Cardiac muscle cell (in vitro differentiated cells and primary cell): ENCODE results near the gene FBXO34. TPM values are rescaled to one million over a fixed set of nuclear protein-coding genes. Genes with fewer than 3 reads are reported as not detected.
"Not testable (repeated sequence)": the region's sequence is repeated elsewhere in the genome, so short reads cannot be mapped to it uniquely, and the experiment has no call there.

Experiments used
- DNase-seq, 2 donors: peaks; one replicate each; pipeline versions ENCODE4 v3.0.0 to v3.0.0-alpha.2; 2010 to 2017; ENCODE audit warnings: low read depth in 1 of 2, low spot score in 1 of 2
- H3K27ac ChIP-seq: fragments of 200-600 bp; sonication (generic); 2 replicates; pipeline ENCODE4 v1.5.1; 2016
- H3K27me3 ChIP-seq: fragments of 200-600 bp; sonication (generic); 2 replicates; pipeline ENCODE4 v1.6.0; 2016; ENCODE audit warnings: control low read depth
- H3K36me3 ChIP-seq: fragments of 200-600 bp; sonication (generic); 2 replicates; pipeline ENCODE4 v1.5.1; 2016; ENCODE audit warnings: control low read depth
- H3K4me1 ChIP-seq: fragments of 200-600 bp; sonication (generic); 2 replicates; pipeline ENCODE4 v1.8.1; 2017; ENCODE audit warnings: low read depth, mild to moderate bottlenecking, mixed run types
- H3K4me3 ChIP-seq: fragments of 200-600 bp; sonication (generic); 2 replicates; pipeline ENCODE4 v1.5.1; 2016; ENCODE audit warnings: mild to moderate bottlenecking
- H3K9me3 ChIP-seq: fragments of 200-600 bp; sonication (generic); 2 replicates; pipeline ENCODE4 v1.5.1; 2017; ENCODE audit warnings: low read depth, mild to moderate bottlenecking, control low read depth
- CTCF ChIP-seq: IDR thresholded peaks from 2 replicates; pipeline ENCODE4 v1.5.1; 2012; ENCODE audit warnings: low read depth, mild to moderate bottlenecking, low read length
- polyA plus RNA-seq: library from polyadenylated mRNA; unstranded; fragments of >200 nt; fragmentation: Nextera tagmentation; extraction: Ambion mirVana; gene quantifications from 2 replicates; pipeline ENCODE4 v1.2.1, GENCODE V29; 2016
- total RNA-seq: library from RNA; depleted of rRNA; stranded (reverse); fragments of >200 nt; gene quantifications from 2 replicates; pipeline ENCODE4 v1.2.3, GENCODE V29; 2016

FBXO34 gene
- total and polyA plus RNA-seq, 2 experiments from 2014 or later = 19.2 to 21.1 TPM

- Histone ChIP-seq H3K27ac (no peak overlapping the region), H3K27me3 (no peaks in the 10 kb centered on the region), H3K36me3 (peaks cover 3% of the 10 kb centered on the region), H3K4me3 (no peak overlapping the region), H3K4me1 (no peaks in the 10 kb centered on the region), H3K9me3 (no peaks in the 10 kb centered on the region)
- TF ChIP-seq CTCF = no peak
- DNase-seq = no peak
These were observed 37.9 kb downstream of the FBXO34 start for GRCh38 chr14:55309154-55309553.

DNA sequence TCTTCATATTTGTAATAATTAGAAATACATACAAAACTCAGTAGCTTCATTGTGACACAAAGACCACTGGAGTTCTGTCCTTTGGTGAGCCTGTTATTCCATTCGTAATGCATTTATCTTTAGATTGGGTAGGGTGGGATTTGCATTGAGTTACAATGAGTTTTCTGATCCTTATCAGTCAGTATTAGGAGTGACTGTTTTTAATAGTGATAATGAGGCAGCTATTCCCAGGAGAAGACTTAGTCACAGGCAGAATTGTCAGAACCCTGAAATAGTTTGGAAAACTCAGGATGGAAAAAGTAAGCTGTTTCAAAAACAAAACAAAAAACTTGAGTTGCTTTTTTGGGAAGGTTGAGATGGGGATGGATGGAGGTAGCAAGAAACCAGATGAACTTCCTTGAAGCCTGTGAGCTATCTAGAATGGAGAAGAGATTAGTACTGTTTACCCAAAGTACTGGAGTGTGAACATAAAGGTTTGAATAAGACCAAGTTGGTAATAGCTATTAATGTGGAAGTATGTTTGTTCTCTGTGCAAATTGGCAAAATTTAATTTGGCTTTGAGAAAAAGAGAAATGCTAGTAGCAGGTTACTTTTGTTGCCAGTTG is 38.6 kb downstream of the FBXO34 start:
- Histone ChIP-seq H3K9me3 (no peaks in the 10 kb centered on the region), H3K4me3 (no peak overlapping the region), H3K4me1 (no peaks in the 10 kb centered on the region), H3K27me3 (no peaks in the 10 kb centered on the region), H3K27ac (no peak overlapping the region), H3K36me3 (peaks cover 3% of the 10 kb centered on the region)
- DNase-seq = no peak
- no peak for TF ChIP-seq CTCF

- not testable (repeated sequence) for H3K4me3 ChIP-seq, H3K36me3 ChIP-seq, H3K4me1 ChIP-seq, H3K27ac ChIP-seq, DNase-seq, H3K27me3 ChIP-seq, H3K9me3 ChIP-seq
These were observed 41.3 kb downstream of the FBXO34 start for GRCh38 chr14:55312379-55313030.

DNA sequence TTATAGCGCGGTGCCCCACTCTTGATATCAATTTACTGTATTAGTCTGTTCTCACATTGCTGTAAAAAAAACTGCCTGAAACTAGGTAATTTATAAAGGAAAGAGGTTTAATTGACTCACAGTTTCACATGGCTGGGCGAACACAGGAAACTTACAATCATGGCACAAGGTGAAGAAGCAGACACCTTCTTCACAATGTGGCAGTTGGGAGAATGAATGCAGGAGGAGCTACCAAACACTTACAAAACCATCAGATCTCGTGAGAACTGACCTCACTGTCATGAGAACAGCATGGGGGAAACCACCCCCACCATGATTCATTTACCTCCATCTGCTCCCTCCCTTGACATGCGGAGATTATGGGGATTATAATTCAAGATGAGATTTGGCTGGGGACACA is 42.3 kb downstream of the FBXO34 start:
- Histone ChIP-seq H3K27ac (no peak overlapping the region), H3K9me3 (no peaks in the 10 kb centered on the region), H3K4me1 (peaks cover 9% of the 10 kb centered on the region), H3K27me3 (no peaks in the 10 kb centered on the region), H3K4me3 (no peak overlapping the region), H3K36me3 (peaks cover 3% of the 10 kb centered on the region)
- no peak for DNase-seq
- TF ChIP-seq CTCF = no peak

- TF ChIP-seq CTCF = no peak
- Histone ChIP-seq H3K27ac (no peak overlapping the region), H3K9me3 (no peaks in the 10 kb centered on the region)
These were observed 43.2 kb downstream of the FBXO34 start for GRCh38 chr14:55314449-55314848.

GRCh38 chr14:55316564-55316963 is 45.3 kb downstream of the FBXO34 start:
- TF ChIP-seq CTCF = no peak
- no peak overlapping the region for H3K4me3 ChIP-seq
- peak overlapping the region; percentile 85 for H3K27ac ChIP-seq
- H3K9me3 ChIP-seq = no peaks in the 10 kb centered on the region
- no peaks in the 10 kb centered on the region for H3K27me3 ChIP-seq
- peaks cover 9% of the 10 kb centered on the region for H3K4me1 ChIP-seq
- no peak for DNase-seq
- H3K36me3 ChIP-seq = peaks cover 3% of the 10 kb centered on the region

More at GRCh38 chr14:55314449-55314848, 43.2 kb downstream of the FBXO34 start:
- Histone ChIP-seq H3K36me3 (peaks cover 3% of the 10 kb centered on the region), H3K4me3 (no peak overlapping the region), H3K4me1 (peaks cover 9% of the 10 kb centered on the region), H3K27me3 (no peaks in the 10 kb centered on the region)
- DNase-seq = no peak
